IMR-90 (cell line): Measurements from ENCODE around the gene TGOLN2. TPM values are rescaled to one million over a fixed set of nuclear protein-coding genes. Genes with fewer than 3 reads are reported as not detected.

ENCODE experiments used
- ATAC-seq: fragments of 200-7000 bp; cut with Tn5 transposase; 2 replicates; pipeline ENCODE4 v1.9.1; 2020; ENCODE audit warnings: low read depth, mild to moderate bottlenecking, moderate library complexity
- BruUV-seq: library from RNA; stranded (reverse); fragments of 400-500 nt; replicated peaks from 2 replicates; lab custom pipeline; 2021; lab: Mats Ljungman, UMichigan
- CTCF ChIA-PET: fragments of 300-600 bp; formaldehyde crosslinking; extraction: SDS; loops from one replicate; lab custom pipeline; 2021; ENCODE audit warnings: antibody characterized with exemption; lab: Yijun Ruan, JAX
- POLR2A ChIA-PET: fragments of 300-600 bp; sonication (Branson Sonifier 250); formaldehyde crosslinking; loops from one replicate; lab custom pipeline; 2022; ENCODE audit warnings: antibody characterized with exemption; ENCODE audit not compliant: unreplicated experiment; lab: Charles Lee
- DNase-seq: peaks from one replicate; pipeline ENCODE4 v3.0.0; 2013
- H2AFZ ChIP-seq: replicated peaks from 2 replicates; pipeline ENCODE3; 2013; ENCODE audit warnings: low read length, mild to moderate bottlenecking; ENCODE audit not compliant: poor library complexity
- H2AK5ac ChIP-seq: 2 replicates; pipeline ENCODE4 v1.6.1; 2013; ENCODE audit warnings: low read depth, low read length, inconsistent platforms
- H2AK9ac ChIP-seq: replicated peaks from 2 replicates; pipeline ENCODE3; 2013; ENCODE audit warnings: mild to moderate bottlenecking, low read depth, low read length, moderate library complexity; ENCODE audit not compliant: poor library complexity
- H2BK120ac ChIP-seq: 2 replicates; pipeline ENCODE4 v1.6.1; 2013; ENCODE audit warnings: low read depth, low read length, inconsistent platforms
- H2BK15ac ChIP-seq: 3 replicates; pipeline ENCODE4 v1.6.1; 2013; ENCODE audit warnings: low read depth, low read length, inconsistent platforms
- H2BK20ac ChIP-seq: 2 replicates; pipeline ENCODE4 v1.6.1; 2013; ENCODE audit warnings: low read depth, mild to moderate bottlenecking, inconsistent platforms, low read length, moderate library complexity
- H2BK5ac ChIP-seq: 2 replicates; pipeline ENCODE4 v1.6.1; 2013; ENCODE audit warnings: mild to moderate bottlenecking, low read depth, low read length, inconsistent platforms; ENCODE audit not compliant: poor library complexity, severe bottlenecking
- H3K14ac ChIP-seq: replicated peaks from 2 replicates; pipeline ENCODE4 v1.6.1; 2013; ENCODE audit warnings: low read depth, low read length, inconsistent platforms
- H3K18ac ChIP-seq: 2 replicates; pipeline ENCODE4 v1.6.1; 2013; ENCODE audit warnings: low read depth, low read length, control low read depth
- H3K23ac ChIP-seq: 2 replicates; pipeline ENCODE4 v1.6.1; 2013; ENCODE audit warnings: low read depth, low read length, inconsistent platforms
- H3K27ac ChIP-seq: 2 replicates; pipeline ENCODE4 v1.5.1; 2013; ENCODE audit warnings: mild to moderate bottlenecking, control low read depth, low read length; ENCODE audit not compliant: insufficient read depth
- H3K27me3 ChIP-seq: 2 replicates; pipeline ENCODE4 v1.6.1; 2013; ENCODE audit warnings: low read length; ENCODE audit not compliant: control insufficient read depth, insufficient read depth
- H3K36me3 ChIP-seq: 2 replicates; pipeline ENCODE4 v1.6.1; 2013; ENCODE audit warnings: low read length, mixed read lengths; ENCODE audit not compliant: control insufficient read depth, insufficient read depth
- H3K4ac ChIP-seq: 2 replicates; pipeline ENCODE4 v1.6.1; 2013; ENCODE audit warnings: low read depth, low read length, inconsistent platforms
- H3K4me1 ChIP-seq: 2 replicates; pipeline ENCODE4 v1.6.1; 2013; ENCODE audit warnings: low read length, mixed read lengths; ENCODE audit not compliant: control insufficient read depth, insufficient read depth
- H3K4me2 ChIP-seq: 2 replicates; pipeline ENCODE4 v1.6.1; 2013; ENCODE audit warnings: low read depth, mild to moderate bottlenecking, control low read depth, low read length, moderate library complexity
- H3K4me3 ChIP-seq: 2 replicates; pipeline ENCODE4 v1.5.1; 2013; ENCODE audit warnings: low read depth, mild to moderate bottlenecking, control low read depth, low read length, moderate library complexity; ENCODE audit not compliant: insufficient read depth
- H3K56ac ChIP-seq: 2 replicates; pipeline ENCODE4 v1.6.1; 2013; ENCODE audit warnings: low read length, inconsistent platforms; ENCODE audit not compliant: insufficient read depth; ENCODE audit errors: extremely low read depth
- H3K79me1 ChIP-seq, 2 experiments: 2 replicates each; pipeline ENCODE4 v1.6.1; 2013; ENCODE audit warnings: low read length in 2 of 2, inconsistent platforms in 1 of 2, low read depth in 1 of 2
- H3K9ac ChIP-seq: 2 replicates; pipeline ENCODE4 v1.6.1; 2013; ENCODE audit warnings: low read depth, low read length, control low read depth
- H3K9me1 ChIP-seq: 2 replicates; pipeline ENCODE4 v1.6.1; 2013; ENCODE audit warnings: low read length, inconsistent platforms; ENCODE audit not compliant: insufficient read depth
- H3K9me3 ChIP-seq: 2 replicates; pipeline ENCODE4 v1.6.1; 2013; ENCODE audit warnings: low read length; ENCODE audit not compliant: control insufficient read depth, insufficient read depth
- H4K20me1 ChIP-seq: 2 replicates; pipeline ENCODE4 v1.6.1; 2013; ENCODE audit warnings: low read length, inconsistent platforms; ENCODE audit not compliant: insufficient read depth
- H4K5ac ChIP-seq: 2 replicates; pipeline ENCODE4 v1.6.1; 2013; ENCODE audit warnings: mild to moderate bottlenecking, low read depth, low read length, control low read depth
- H4K8ac ChIP-seq, 2 experiments: 2 replicates each; pipeline ENCODE4 v1.6.1; 2013; ENCODE audit warnings: low read depth in 2 of 2, low read length in 2 of 2, control low read depth in 1 of 2, inconsistent platforms in 1 of 2
- H4K91ac ChIP-seq: 2 replicates; pipeline ENCODE4 v1.6.1; 2013; ENCODE audit warnings: low read depth, low read length, inconsistent platforms; ENCODE audit not compliant: insufficient read depth
- SMC3 ChIP-seq: fragments of 150-350 bp; IDR thresholded peaks from 2 replicates; pipeline ENCODE4 v1.6.1; 2016; ENCODE audit warnings: low read depth, mild to moderate bottlenecking, antibody characterized with exemption, low read length, moderate library complexity
- WGBS, 2 experiments: methylation state at CpG; one replicate each; pipeline versions ENCODE4 v1.1.5 to v1.1.7; 2013; ENCODE audit warnings: missing lambda C conversion rate in 2 of 2; ENCODE audit not compliant: insufficient read length in 1 of 2; ENCODE audit errors: extremely low coverage in 2 of 2; 5-methylcytosine and 5-hydroxymethylcytosine counted together
- dilution Hi-C: fragments of 300-500 bp; cut with HindIII; formaldehyde crosslinking; loops from one replicate; pipeline ENCODE4 v1.14.3; 2018; ENCODE audit warnings: low sequenced_read_pairs; ENCODE audit not compliant: unreplicated experiment
- in situ Hi-C: fragments of 300-500 bp; cut with MboI; formaldehyde crosslinking; loops from 3 replicates; pipeline ENCODE4 v1.14.3; 2019; ENCODE audit warnings: low sequenced_read_pairs, inconsistent platforms, mixed read lengths
- intact Hi-C: fragments of 100-400 bp; cut with micrococcal nuclease; formaldehyde crosslinking; loops from 2 replicates; pipeline ENCODE4 v1.10.0; 2022
- polyA plus RNA-seq, 3 experiments: library from polyadenylated mRNA; depleted of rRNA; stranded (reverse); fragments of >200 nt; gene quantifications; 2 replicates each; pipeline ENCODE4 v1.2.3, GENCODE V29; 2012; ENCODE audit warnings: low replicate concordance in 1 of 3
- total RNA-seq: library from RNA; depleted of rRNA; stranded (reverse); fragments of >200 nt; gene quantifications from 2 replicates; pipeline ENCODE4 v1.2.3, GENCODE V29; 2012

The TGOLN2 gene
- total and polyA plus RNA-seq, 2 of the 4 experiments (the other 2 are of a cell fraction), result 57.7 to 92.3 TPM

DNA sequence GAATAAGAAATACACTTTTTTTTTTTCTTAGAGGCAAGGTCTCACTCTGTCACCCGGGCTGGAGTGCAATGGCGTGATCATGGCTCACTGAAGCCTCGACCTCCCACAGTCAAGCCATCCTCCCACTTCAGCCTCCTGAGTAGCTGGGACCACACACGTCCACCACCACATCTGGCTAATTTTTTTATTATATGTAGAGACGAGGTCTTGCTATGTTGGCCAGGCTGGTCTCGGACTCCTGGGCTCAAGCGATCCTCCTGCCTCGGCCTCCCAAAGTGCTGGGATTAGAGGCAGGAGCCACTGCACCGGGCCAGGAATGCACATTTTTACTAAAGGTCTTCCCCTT, 2.4 kb downstream of the TGOLN2 start:
- H3K9me1 ChIP-seq, result peaks cover 8% of the 10 kb centered on the region
- H2BK15ac ChIP-seq, result no peak overlapping the region
- intact Hi-C loops, result loop anchor here (5.0 kb wide), 1 partner anchor 227 kb away; no protein-coding TSS in a partner anchor
- DNase-seq (no peak), ATAC-seq (no peak)
- no peak overlapping the region for H3K4ac ChIP-seq
- no peak overlapping the region for H2BK120ac ChIP-seq
- no peaks in the 10 kb centered on the region for H3K27me3 ChIP-seq
- H3K18ac ChIP-seq, result no peak overlapping the region
- H3K79me1 ChIP-seq, result peaks cover 13 to 75% of the 10 kb centered on the region in 2 experiments
- ChIA-PET CTCF (no interaction called here), POLR2A (no interaction called here)
- H3K36me3 ChIP-seq, result peaks cover 46% of the 10 kb centered on the region
- H3K56ac ChIP-seq, result no peak overlapping the region
- TF ChIP-seq SMC3, result no peak
- H2BK5ac ChIP-seq, result peak overlapping the region; percentile 4
- peak overlapping the region; percentile 57 for H3K4me3 ChIP-seq
- peak overlapping the region; percentile 56; the same call in 1 of the 2 replicates for H3K23ac ChIP-seq
- peak overlapping the region; percentile 100 for H3K4me2 ChIP-seq
- no peak overlapping the region for H2BK20ac ChIP-seq
- no peak overlapping the region for H4K8ac ChIP-seq
- no peak overlapping the region for H4K91ac ChIP-seq
- BruUV-seq, result no TSS peak
- H3K4me1 ChIP-seq, result peaks cover 7% of the 10 kb centered on the region
- in situ Hi-C loops, result no loop called here
- H2AK5ac ChIP-seq, result no peak overlapping the region
- H3K14ac ChIP-seq, result no peak overlapping the region
- no peaks in the 10 kb centered on the region for H3K9me3 ChIP-seq
- no peak overlapping the region for H3K27ac ChIP-seq
- WGBS, 2 experiments, result no CpG with 5 or more reads among the region's 9 CpGs
- dilution Hi-C loops, result no loop called here
- H2AK9ac ChIP-seq, result no peak overlapping the region
- H4K5ac ChIP-seq, result no peak overlapping the region
- peaks cover 50% of the 10 kb centered on the region for H4K20me1 ChIP-seq
- peak overlapping the region; percentile 10; the same call in 1 of the 2 replicates for H3K9ac ChIP-seq
- no peak overlapping the region for H2AFZ ChIP-seq
